CD4-positive, alpha-beta memory T cell (primary cell): ENCODE data around the gene ARMC8. TPM values are rescaled to one million over a fixed set of nuclear protein-coding genes. Genes with fewer than 3 reads are reported as not detected.

Experiments
- CTCF ChIA-PET: fragments of 350-600 bp; sonication (Branson Sonifier 250); formaldehyde crosslinking; loops from one replicate; lab custom pipeline; 2021; ENCODE audit warnings: inconsistent platforms; ENCODE audit not compliant: partially characterized antibody; lab: Charles Lee
- POLR2A ChIA-PET: fragments of 350-600 bp; sonication (Branson Sonifier 250); formaldehyde crosslinking; loops from one replicate; lab custom pipeline; 2021; ENCODE audit not compliant: partially characterized antibody; lab: Charles Lee
- DNase-seq, 5 donors: peaks; one replicate each; pipeline versions ENCODE4 v3.0.0 to v3.0.0-alpha.2; 2020 to 2022; ENCODE audit warnings: mixed read lengths in 1 of 5
- H3K27ac ChIP-seq: one replicate; pipeline ENCODE4 v1.7.0; 2013; ENCODE audit warnings: low read depth, low read length
- H3K27me3 ChIP-seq: 2 replicates; pipeline ENCODE4 v1.7.0; 2013; ENCODE audit warnings: mild to moderate bottlenecking, low read length, moderate library complexity; ENCODE audit not compliant: insufficient read depth
- H3K36me3 ChIP-seq: 2 replicates; pipeline ENCODE4 v1.7.0; 2013; ENCODE audit warnings: mild to moderate bottlenecking, low read length, moderate library complexity; ENCODE audit not compliant: insufficient read depth
- H3K4me1 ChIP-seq: 2 replicates; pipeline ENCODE4 v1.7.0; 2013; ENCODE audit warnings: mild to moderate bottlenecking, low read length, moderate library complexity; ENCODE audit not compliant: insufficient read depth
- H3K4me3 ChIP-seq, 2 donors: one replicate each; pipeline ENCODE4 v1.7.0; 2013; ENCODE audit warnings: low read length in 2 of 2, mild to moderate bottlenecking in 1 of 2
- H3K9me3 ChIP-seq, 2 donors: one replicate each; pipeline ENCODE4 v1.7.0; 2013; ENCODE audit warnings: low read length in 2 of 2, control low read depth in 1 of 2; ENCODE audit not compliant: control insufficient read depth in 1 of 2
- H3K27ac Mint-ChIP-seq, 7 donors: one replicate each; pipeline ENCODE4 v1.8.0; 2020 to 2021; ENCODE audit warnings: mixed read lengths in 7 of 7, mild to moderate bottlenecking in 6 of 7, inconsistent platforms in 3 of 7, moderate library complexity in 3 of 7
- H3K27me3 Mint-ChIP-seq, 2 donors: one replicate each; pipeline ENCODE4 v1.8.0; 2020 to 2021; ENCODE audit warnings: mixed read lengths in 2 of 2
- H3K36me3 Mint-ChIP-seq, 2 donors: one replicate each; pipeline ENCODE4 v1.8.0; 2020 to 2021; ENCODE audit warnings: mixed read lengths in 2 of 2, inconsistent platforms in 1 of 2, mild to moderate bottlenecking in 1 of 2
- H3K4me1 Mint-ChIP-seq, 4 donors: one replicate each; pipeline ENCODE4 v1.8.0; 2020 to 2021; ENCODE audit warnings: mixed read lengths in 4 of 4, mild to moderate bottlenecking in 1 of 4
- H3K4me3 Mint-ChIP-seq, 8 donors: one replicate each; pipeline ENCODE4 v1.8.0; 2020 to 2021; ENCODE audit warnings: mixed read lengths in 8 of 8, mild to moderate bottlenecking in 7 of 8, moderate library complexity in 6 of 8, inconsistent platforms in 3 of 8
- H3K9me3 Mint-ChIP-seq, 8 donors: one replicate each; pipeline ENCODE4 v1.8.0; 2020 to 2021; ENCODE audit warnings: mixed read lengths in 8 of 8, mild to moderate bottlenecking in 5 of 8, inconsistent platforms in 3 of 8, moderate library complexity in 1 of 8
- intact Hi-C: fragments of 100-400 bp; cut with micrococcal nuclease; formaldehyde crosslinking; loops from one replicate; pipeline ENCODE4 v1.15.1; 2023
- polyA plus RNA-seq, 2 donors: library from polyadenylated mRNA; unstranded; fragments of 300-500 nt; fragmentation: Illumina TruSeq; gene quantifications; one replicate each; pipeline ENCODE4 v1.2.3, GENCODE V29; 2021
- total RNA-seq, 2 experiments: library from RNA; stranded (reverse); gene quantifications; one replicate each; pipeline ENCODE4 v1.2.3, GENCODE V29; 2021

The ARMC8 gene
- total and polyA plus RNA-seq, 4 experiments from 2014 or later = 52.0 to 72.6 (median 62.2) TPM

DNA sequence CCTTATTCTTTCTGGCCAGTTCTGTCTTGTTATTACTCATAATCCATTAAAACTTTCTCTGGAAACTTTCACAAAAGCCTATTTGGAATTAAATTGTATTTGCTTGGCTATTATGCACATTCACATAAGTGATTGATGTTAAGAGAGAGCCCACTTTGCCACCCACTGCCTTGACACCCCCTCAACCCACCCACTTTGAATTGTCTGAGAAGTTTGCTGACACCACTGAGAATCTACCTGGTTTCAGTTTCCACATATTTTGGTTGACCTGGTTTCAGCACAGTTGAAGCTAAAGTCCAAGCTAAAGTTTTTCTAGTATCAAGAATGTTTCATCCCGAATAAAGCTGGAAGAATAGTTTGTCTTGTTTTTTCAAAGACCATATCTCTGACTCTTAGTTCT, 70.9 kb downstream of the ARMC8 start:
- Mint-ChIP-seq H3K36me3 (peaks cover 31 to 38% of the 10 kb centered on the region in 2 donors), H3K4me3 (no peak overlapping the region), H3K4me1 (peaks cover 0 to 3% (median 0%) of the 10 kb centered on the region in 4 donors), H3K27me3 (no peaks in the 10 kb centered on the region), H3K27ac (no peak overlapping the region), H3K9me3 (peaks cover 0 to 1% (median 0%) of the 10 kb centered on the region in 8 donors)
- Histone ChIP-seq H3K27ac (no peak overlapping the region), H3K36me3 (no peaks in the 10 kb centered on the region), H3K4me3 (no peak overlapping the region), H3K27me3 (no peaks in the 10 kb centered on the region), H3K9me3 (no peaks in the 10 kb centered on the region), H3K4me1 (no peaks in the 10 kb centered on the region)
- DNase-seq = no peak
- intact Hi-C loops = no loop called here
- POLR2A ChIA-PET = no interaction called here
- CTCF ChIA-PET = no interaction called here

DNA sequence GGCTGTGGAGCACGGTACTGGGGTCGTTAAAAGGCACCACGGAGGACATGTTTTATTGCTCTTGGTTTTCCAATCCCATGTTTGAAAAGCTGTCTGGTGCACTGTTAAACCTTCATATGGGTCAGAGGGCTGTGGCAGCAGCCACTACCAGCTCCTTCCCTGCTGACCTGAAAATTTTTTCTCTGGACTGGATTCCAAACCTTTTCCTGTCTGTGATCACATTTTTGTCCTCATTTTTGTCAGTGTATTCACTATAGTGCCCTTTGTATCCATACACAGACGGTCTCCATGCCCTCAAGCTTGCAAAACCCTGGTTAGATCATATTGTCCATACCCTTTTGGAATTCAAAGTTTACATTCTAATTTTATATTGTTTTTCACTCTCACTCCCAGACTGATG, 72.0 kb downstream of the ARMC8 start:
- POLR2A ChIA-PET = no interaction called here
- CTCF ChIA-PET = no interaction called here
- Mint-ChIP-seq H3K27ac (peak overlapping the region in 1 of 7 donors; percentile 15), H3K27me3 (no peaks in the 10 kb centered on the region), H3K4me3 (no peak overlapping the region), H3K4me1 (peaks cover 0 to 3% (median 0%) of the 10 kb centered on the region in 4 donors), H3K36me3 (peaks cover 40 to 43% of the 10 kb centered on the region in 2 donors), H3K9me3 (peaks cover 0 to 1% (median 0%) of the 10 kb centered on the region in 8 donors)
- Histone ChIP-seq H3K27me3 (no peaks in the 10 kb centered on the region), H3K36me3 (no peaks in the 10 kb centered on the region), H3K27ac (no peak overlapping the region), H3K4me1 (no peaks in the 10 kb centered on the region), H3K4me3 (no peak overlapping the region), H3K9me3 (no peaks in the 10 kb centered on the region)
- no peak for DNase-seq
- intact Hi-C loops = no loop called here

DNA sequence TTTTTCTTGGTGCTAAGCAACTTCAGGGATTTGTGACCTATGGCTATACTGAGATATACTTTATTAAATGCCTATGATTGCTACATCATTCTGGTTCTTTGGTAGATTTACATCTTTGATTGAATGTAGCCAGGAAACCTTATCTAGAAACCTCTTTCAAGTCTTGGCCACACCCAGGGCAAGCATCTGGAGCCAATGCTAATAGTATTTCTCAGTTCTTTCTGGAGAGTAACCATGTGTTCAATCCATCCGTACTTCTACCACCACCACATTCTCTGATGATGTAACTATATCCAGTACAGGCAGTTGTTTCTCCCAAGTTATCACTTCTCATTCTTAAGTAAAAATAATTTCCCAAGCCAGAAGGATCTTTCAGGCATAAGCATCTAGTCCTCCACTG, 73.5 kb downstream of the ARMC8 start:
- Histone ChIP-seq H3K9me3 (no peaks in the 10 kb centered on the region), H3K4me3 (no peak overlapping the region), H3K27me3 (no peaks in the 10 kb centered on the region), H3K27ac (no peak overlapping the region), H3K36me3 (no peaks in the 10 kb centered on the region), H3K4me1 (no peaks in the 10 kb centered on the region)
- Mint-ChIP-seq H3K27me3 (no peaks in the 10 kb centered on the region), H3K4me1 (peaks cover 0 to 1% (median 0%) of the 10 kb centered on the region in 4 donors), H3K36me3 (peaks cover 41 to 47% of the 10 kb centered on the region in 2 donors), H3K27ac (no peak overlapping the region), H3K4me3 (no peak overlapping the region), H3K9me3 (no peaks in the 10 kb centered on the region)
- ChIA-PET CTCF (no interaction called here), POLR2A (no interaction called here)
- intact Hi-C loops = no loop called here
- DNase-seq = no peak

DNA sequence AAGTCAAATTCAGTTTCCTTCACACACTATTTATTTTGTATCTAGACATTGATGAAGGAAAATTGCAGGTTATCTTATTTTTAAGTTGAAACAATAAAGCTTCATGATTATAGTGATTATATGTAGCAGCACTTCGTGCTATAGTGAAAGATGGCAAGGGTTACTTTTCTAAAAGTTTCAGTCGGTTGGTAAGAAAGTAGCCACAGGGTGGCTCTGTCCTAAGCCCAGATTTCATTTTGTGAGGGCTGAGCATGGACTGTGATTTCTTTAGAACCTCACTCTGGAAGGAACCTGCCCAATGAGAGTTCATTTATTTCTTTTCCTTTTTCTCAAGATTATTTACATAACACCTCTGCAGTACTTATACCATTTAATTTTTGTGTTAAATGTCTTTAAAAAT, 76.0 kb downstream of the ARMC8 start:
- Histone ChIP-seq H3K9me3 (no peaks in the 10 kb centered on the region), H3K36me3 (no peaks in the 10 kb centered on the region), H3K27me3 (no peaks in the 10 kb centered on the region), H3K27ac (no peak overlapping the region), H3K4me1 (no peaks in the 10 kb centered on the region), H3K4me3 (no peak overlapping the region)
- no peak overlapping the region for H3K4me3 Mint-ChIP-seq
- H3K27ac Mint-ChIP-seq = no peak overlapping the region
- peaks cover 34 to 59% of the 10 kb centered on the region in 2 donors for H3K36me3 Mint-ChIP-seq
- POLR2A ChIA-PET = no interaction called here
- CTCF ChIA-PET = no interaction called here
- DNase-seq = no peak
- H3K9me3 Mint-ChIP-seq = no peaks in the 10 kb centered on the region
- H3K4me1 Mint-ChIP-seq = no peaks in the 10 kb centered on the region
- intact Hi-C loops = no loop called here
- no peaks in the 10 kb centered on the region for H3K27me3 Mint-ChIP-seq

DNA sequence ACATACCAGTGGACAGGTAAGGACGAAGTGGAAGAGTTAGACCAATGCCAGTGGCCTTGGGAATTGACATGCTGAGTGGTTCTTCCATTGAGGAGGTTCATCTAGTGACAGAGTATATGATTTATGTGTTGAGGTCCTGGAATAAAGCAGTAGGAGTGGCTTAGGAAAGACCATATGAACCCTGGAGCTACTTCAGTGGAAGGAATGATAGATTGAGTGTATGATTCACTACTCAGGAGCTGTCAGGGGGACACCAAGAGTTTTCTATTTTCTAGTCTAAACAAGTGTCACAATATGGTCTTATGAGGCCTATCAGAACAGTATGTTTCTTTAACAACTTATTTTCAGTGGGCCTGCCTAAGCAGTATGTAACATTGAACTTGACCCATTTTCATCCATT, 78.6 kb downstream of the ARMC8 start:
- H3K27me3 Mint-ChIP-seq = no peaks in the 10 kb centered on the region

DNA sequence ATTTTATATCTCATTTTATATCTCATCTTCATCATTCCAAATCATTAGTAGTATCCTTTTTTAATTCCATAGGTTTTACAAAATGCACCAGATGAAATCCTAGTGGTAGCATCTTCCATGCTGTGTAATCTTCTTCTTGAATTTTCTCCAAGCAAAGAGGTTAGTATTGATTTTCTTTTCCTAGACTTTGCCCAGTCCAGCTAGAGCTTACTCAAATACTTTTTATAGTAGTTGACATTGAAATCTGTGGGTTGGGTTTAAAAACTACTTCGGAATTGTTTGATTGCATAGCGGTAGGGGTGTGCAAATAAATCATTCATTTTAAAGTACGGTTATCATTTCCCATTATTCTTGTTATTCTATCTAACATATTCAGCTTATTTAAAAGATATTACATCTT, 80.0 kb downstream of the ARMC8 start:
- CTCF ChIA-PET = no interaction called here
- Histone ChIP-seq H3K4me3 (no peak overlapping the region), H3K9me3 (no peaks in the 10 kb centered on the region), H3K36me3 (peaks cover 3% of the 10 kb centered on the region), H3K27ac (no peak overlapping the region), H3K27me3 (no peaks in the 10 kb centered on the region), H3K4me1 (no peaks in the 10 kb centered on the region)
- H3K9me3 Mint-ChIP-seq = no peaks in the 10 kb centered on the region
- H3K4me1 Mint-ChIP-seq = no peaks in the 10 kb centered on the region
- no peak overlapping the region for H3K27ac Mint-ChIP-seq
- DNase-seq = no peak
- intact Hi-C loops = no loop called here
- no peaks in the 10 kb centered on the region for H3K27me3 Mint-ChIP-seq
- H3K4me3 Mint-ChIP-seq = no peak overlapping the region
- peaks cover 39 to 56% of the 10 kb centered on the region in 2 donors for H3K36me3 Mint-ChIP-seq
- POLR2A ChIA-PET = no interaction called here

More for the DNA sequence above, 78.6 kb downstream of the ARMC8 start:
- intact Hi-C loops = no loop called here
- POLR2A ChIA-PET = no interaction called here
- no peak overlapping the region for H3K27ac ChIP-seq
- CTCF ChIA-PET = no interaction called here
- H3K4me3 ChIP-seq = no peak overlapping the region
- no peaks in the 10 kb centered on the region for H3K9me3 Mint-ChIP-seq
- no peaks in the 10 kb centered on the region for H3K27me3 ChIP-seq
- H3K4me1 ChIP-seq = no peaks in the 10 kb centered on the region
- H3K36me3 ChIP-seq = no peaks in the 10 kb centered on the region
- H3K36me3 Mint-ChIP-seq = peaks cover 30 to 55% of the 10 kb centered on the region in 2 donors
- no peak for DNase-seq
- no peaks in the 10 kb centered on the region for H3K9me3 ChIP-seq
- H3K4me1 Mint-ChIP-seq = no peaks in the 10 kb centered on the region
- no peak overlapping the region for H3K4me3 Mint-ChIP-seq
- peak overlapping the region in 2 of 7 donors; percentile 14 to 61 for H3K27ac Mint-ChIP-seq

DNA sequence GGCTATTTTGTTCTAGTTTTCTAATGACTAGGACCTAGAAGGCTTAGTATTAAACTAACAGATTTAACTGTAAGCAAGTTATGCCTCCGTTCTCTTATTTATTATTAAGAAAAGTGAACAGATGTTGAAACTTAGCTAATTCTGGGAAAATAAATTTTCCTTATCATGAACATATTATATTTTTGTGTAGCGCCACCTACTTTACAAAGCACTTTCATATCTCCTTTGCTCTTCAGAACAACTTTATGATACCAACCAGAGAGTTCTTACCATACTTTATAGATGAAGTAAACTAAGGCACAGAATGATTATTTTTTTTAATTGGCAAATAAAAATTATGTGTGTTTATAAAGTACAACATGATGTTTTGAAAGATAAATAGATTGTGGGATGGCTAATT, 83.1 kb downstream of the ARMC8 start:
- no peaks in the 10 kb centered on the region for H3K4me1 ChIP-seq
- Mint-ChIP-seq H3K36me3 (peaks cover 57 to 68% of the 10 kb centered on the region in 2 donors), H3K4me3 (no peak overlapping the region), H3K27ac (peak overlapping the region in 1 of 7 donors; percentile 4), H3K9me3 (no peaks in the 10 kb centered on the region), H3K4me1 (no peaks in the 10 kb centered on the region), H3K27me3 (no peaks in the 10 kb centered on the region)
- no peaks in the 10 kb centered on the region for H3K27me3 ChIP-seq
- CTCF ChIA-PET = interaction anchor here (0.8 to 1.2 kb wide), 2 partner anchors 59 to 89 kb away, joined by 3 to 4 read pairs; no protein-coding TSS in a partner anchor
- no peaks in the 10 kb centered on the region for H3K9me3 ChIP-seq
- no peak overlapping the region for H3K4me3 ChIP-seq
- H3K27ac ChIP-seq = no peak overlapping the region
- POLR2A ChIA-PET = no interaction called here
- intact Hi-C loops = no loop called here
- no peak for DNase-seq
- H3K36me3 ChIP-seq = peaks cover 18% of the 10 kb centered on the region
